CD4-positive, CD25-positive, alpha-beta regulatory T cell (primary cell): Measurements from ENCODE around the gene TRIM24. TPM values are rescaled to one million over a fixed set of nuclear protein-coding genes. Genes with fewer than 3 reads are reported as not detected.
A peak's percentile ranks its signal among the peaks of the same experiment; 100 is the strongest.

Source experiments
- ATAC-seq, 2 donors: fragments of 150-1000 bp; cut with Tn5 transposase; one replicate each; pipeline ENCODE4 v1.10.0; 2021; ENCODE audit warnings: low read depth in 2 of 2, moderate number of reproducible peaks in 2 of 2, moderate library complexity in 1 of 2
- DNase-seq, 3 donors: peaks; one replicate each; pipeline versions ENCODE4 v3.0.0 to v3.0.0-alpha.2; 2012 to 2022; ENCODE audit warnings: mixed read lengths in 1 of 3
- H3K27ac ChIP-seq: one replicate; pipeline ENCODE4 v1.7.0; 2013; ENCODE audit warnings: mild to moderate bottlenecking, low read length; ENCODE audit not compliant: insufficient read depth, poor library complexity, severe bottlenecking
- H3K27me3 ChIP-seq: one replicate; pipeline ENCODE4 v1.7.0; 2013; ENCODE audit warnings: low read length; ENCODE audit not compliant: control insufficient read depth, insufficient read depth
- H3K36me3 ChIP-seq: one replicate; pipeline ENCODE4 v1.7.0; 2013; ENCODE audit warnings: mild to moderate bottlenecking, low read length, moderate library complexity; ENCODE audit not compliant: control insufficient read depth, insufficient read depth
- H3K4me1 ChIP-seq: 2 replicates; pipeline ENCODE4 v1.7.0; 2013; ENCODE audit warnings: mild to moderate bottlenecking, low read length; ENCODE audit not compliant: insufficient read depth, control insufficient read depth, poor library complexity, severe bottlenecking
- H3K4me3 ChIP-seq: one replicate; pipeline ENCODE4 v1.7.0; 2013; ENCODE audit warnings: low read depth, mild to moderate bottlenecking, low read length, moderate library complexity
- H3K9me3 ChIP-seq, 2 experiments: 1 replicate in 1 of 2; 2 replicates in 1 of 2; pipeline ENCODE4 v1.7.0; 2013; ENCODE audit warnings: low read length in 2 of 2, mild to moderate bottlenecking in 1 of 2, moderate library complexity in 1 of 2; ENCODE audit not compliant: control insufficient read depth in 2 of 2
- H3K27ac Mint-ChIP-seq, 3 donors: one replicate each; pipeline ENCODE4 v1.8.0; 2020 to 2022; ENCODE audit warnings: mild to moderate bottlenecking in 3 of 3, mixed read lengths in 3 of 3, moderate library complexity in 2 of 3
- H3K27me3 Mint-ChIP-seq: one replicate; pipeline ENCODE4 v1.8.0; 2022; ENCODE audit warnings: mild to moderate bottlenecking, mixed read lengths
- H3K36me3 Mint-ChIP-seq: one replicate; pipeline ENCODE4 v1.8.0; 2020; ENCODE audit warnings: mixed read lengths
- H3K4me1 Mint-ChIP-seq, 4 donors: one replicate each; pipeline ENCODE4 v1.8.0; 2020 to 2022; ENCODE audit warnings: mixed read lengths in 4 of 4, mild to moderate bottlenecking in 1 of 4
- H3K4me3 Mint-ChIP-seq, 4 donors: one replicate each; pipeline ENCODE4 v1.8.0; 2020 to 2022; ENCODE audit warnings: mild to moderate bottlenecking in 4 of 4, mixed read lengths in 4 of 4, moderate library complexity in 3 of 4
- H3K9me3 Mint-ChIP-seq, 7 donors: one replicate each; pipeline ENCODE4 v1.8.0; 2020 to 2022; ENCODE audit warnings: mixed read lengths in 7 of 7, mild to moderate bottlenecking in 3 of 7, moderate library complexity in 2 of 7
- polyA plus RNA-seq, 4 donors: library from polyadenylated mRNA; unstranded; fragments of 300-500 nt; fragmentation: Illumina TruSeq; gene quantifications; one replicate each; pipeline ENCODE4 v1.2.3, GENCODE V29; 2021
- total RNA-seq: library from RNA; stranded (reverse); gene quantifications from one replicate; pipeline ENCODE4 v1.2.3, GENCODE V29; 2022

TRIM24 gene
- total and polyA plus RNA-seq, 5 donors from 2014 or later, result 5.6 to 20.5 (median 7.8) TPM

DNA sequence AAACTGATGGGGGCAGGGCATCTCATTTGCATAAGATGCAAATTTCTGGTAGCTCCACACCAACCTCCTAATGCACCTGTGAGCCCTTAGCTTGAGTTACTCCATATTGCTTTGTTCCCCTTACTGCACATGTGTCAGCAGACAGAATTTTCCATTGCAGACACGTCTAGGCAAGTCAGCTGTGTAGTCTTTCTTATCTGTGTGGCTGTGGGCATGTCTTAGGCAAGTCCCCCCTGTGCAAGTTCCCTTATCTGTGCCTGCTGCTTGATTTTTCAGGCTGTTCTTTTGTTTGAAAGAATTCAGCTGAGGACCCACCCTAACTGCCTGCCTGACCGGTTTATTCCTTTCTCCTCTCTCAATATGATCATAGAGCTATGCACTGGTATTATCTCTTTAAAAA, 28.5 kb upstream of the TRIM24 start:
- Histone ChIP-seq H3K4me1 (no peaks in the 10 kb centered on the region), H3K27ac (no peak overlapping the region), H3K27me3 (no peaks in the 10 kb centered on the region), H3K36me3 (no peaks in the 10 kb centered on the region), H3K4me3 (no peak overlapping the region), H3K9me3 (peaks cover 14 to 21% of the 10 kb centered on the region in 2 experiments)
- H3K9me3 Mint-ChIP-seq, result peaks cover 2 to 33% (median 13%) of the 10 kb centered on the region in 7 donors
- no peak overlapping the region for H3K4me3 Mint-ChIP-seq
- no peak overlapping the region for H3K27ac Mint-ChIP-seq
- H3K36me3 Mint-ChIP-seq, result no peaks in the 10 kb centered on the region
- DNase-seq (no peak), ATAC-seq (no peak)
- H3K4me1 Mint-ChIP-seq, result no peaks in the 10 kb centered on the region
- H3K27me3 Mint-ChIP-seq, result no peaks in the 10 kb centered on the region

DNA sequence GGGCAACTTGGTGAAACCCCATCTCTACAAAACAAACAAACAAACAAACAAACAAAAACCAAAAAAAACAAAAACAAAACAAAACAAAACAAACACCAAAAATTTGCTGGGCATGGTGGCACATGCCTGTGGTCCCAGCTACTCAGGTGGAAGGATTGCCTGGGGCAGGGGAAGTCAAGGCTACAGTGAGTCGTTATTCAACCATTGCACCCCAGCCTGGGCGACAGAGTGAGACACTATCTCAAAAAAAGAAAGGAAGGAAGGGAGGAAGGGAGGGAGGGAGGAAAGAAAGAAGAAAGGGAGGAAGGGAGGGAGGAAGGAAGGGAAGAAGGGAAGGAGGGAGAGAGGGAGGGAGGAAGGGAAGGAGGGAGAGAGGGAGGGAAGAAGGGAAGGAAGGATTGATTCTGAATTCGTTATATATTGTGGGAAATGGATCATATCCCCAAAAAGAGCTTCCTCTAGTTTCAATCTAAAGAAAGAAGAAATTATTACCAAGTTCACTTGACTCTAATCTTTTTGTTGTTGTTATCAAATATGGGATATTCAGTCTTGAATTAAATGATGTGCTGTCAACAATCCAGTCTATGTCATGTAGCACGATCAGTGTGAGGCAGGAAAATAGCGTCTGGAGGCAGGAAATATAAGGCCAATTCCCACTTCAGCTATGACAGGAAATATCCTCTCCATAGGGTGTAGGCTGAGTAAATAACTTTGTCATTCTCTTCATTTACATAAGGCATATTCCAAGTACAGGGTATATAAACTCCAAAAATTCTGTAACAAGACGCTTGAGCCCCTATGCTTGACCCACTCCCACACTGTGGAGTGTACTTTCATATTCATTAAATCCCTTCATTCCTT, 26.2 kb upstream of the TRIM24 start:
- Histone ChIP-seq H3K9me3 (peaks cover 14 to 17% of the 10 kb centered on the region in 2 experiments), H3K27me3 (no peaks in the 10 kb centered on the region), H3K4me1 (no peaks in the 10 kb centered on the region), H3K36me3 (no peaks in the 10 kb centered on the region), H3K27ac (no peak overlapping the region), H3K4me3 (no peak overlapping the region)
- Mint-ChIP-seq H3K4me1 (no peaks in the 10 kb centered on the region), H3K36me3 (no peaks in the 10 kb centered on the region), H3K4me3 (no peak overlapping the region), H3K27me3 (peaks cover 4% of the 10 kb centered on the region), H3K27ac (no peak overlapping the region), H3K9me3 (peaks cover 0 to 29% (median 10%) of the 10 kb centered on the region in 7 donors)
- ATAC-seq, result no peak
- DNase-seq, result no peak

DNA sequence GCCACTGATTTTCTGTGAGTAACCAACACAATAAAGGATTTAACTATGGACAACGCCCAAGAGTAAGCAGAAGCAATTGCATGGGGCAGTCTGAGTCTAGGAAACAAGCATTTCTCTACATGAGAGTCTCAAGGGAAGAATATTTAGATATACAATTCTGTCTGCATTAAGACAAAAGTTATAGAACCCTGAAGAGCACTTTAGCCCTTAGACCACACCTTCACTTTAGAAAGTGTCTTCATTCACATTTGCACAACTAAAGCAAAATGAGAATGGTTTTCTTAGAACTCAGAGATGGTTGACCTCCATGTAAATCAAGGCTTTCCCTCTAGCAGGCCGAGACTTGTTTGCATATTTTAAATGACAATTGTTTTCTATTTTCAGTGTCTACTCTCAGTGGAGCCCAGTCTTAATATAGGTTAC, 25.5 kb upstream of the TRIM24 start:
- H3K27me3 Mint-ChIP-seq, result peaks cover 4% of the 10 kb centered on the region
- H3K4me1 Mint-ChIP-seq, result no peaks in the 10 kb centered on the region
- H3K4me1 ChIP-seq, result no peaks in the 10 kb centered on the region
- no peak for ATAC-seq
- no peak overlapping the region for H3K4me3 ChIP-seq
- no peak overlapping the region for H3K27ac ChIP-seq
- H3K9me3 Mint-ChIP-seq, result peaks cover 0 to 25% (median 10%) of the 10 kb centered on the region in 7 donors
- H3K4me3 Mint-ChIP-seq, result no peak overlapping the region
- no peaks in the 10 kb centered on the region for H3K36me3 ChIP-seq
- no peak overlapping the region for H3K27ac Mint-ChIP-seq
- H3K9me3 ChIP-seq, result peaks cover 10% of the 10 kb centered on the region in 2 experiments
- no peak for DNase-seq
- H3K27me3 ChIP-seq, result no peaks in the 10 kb centered on the region
- no peaks in the 10 kb centered on the region for H3K36me3 Mint-ChIP-seq

DNA sequence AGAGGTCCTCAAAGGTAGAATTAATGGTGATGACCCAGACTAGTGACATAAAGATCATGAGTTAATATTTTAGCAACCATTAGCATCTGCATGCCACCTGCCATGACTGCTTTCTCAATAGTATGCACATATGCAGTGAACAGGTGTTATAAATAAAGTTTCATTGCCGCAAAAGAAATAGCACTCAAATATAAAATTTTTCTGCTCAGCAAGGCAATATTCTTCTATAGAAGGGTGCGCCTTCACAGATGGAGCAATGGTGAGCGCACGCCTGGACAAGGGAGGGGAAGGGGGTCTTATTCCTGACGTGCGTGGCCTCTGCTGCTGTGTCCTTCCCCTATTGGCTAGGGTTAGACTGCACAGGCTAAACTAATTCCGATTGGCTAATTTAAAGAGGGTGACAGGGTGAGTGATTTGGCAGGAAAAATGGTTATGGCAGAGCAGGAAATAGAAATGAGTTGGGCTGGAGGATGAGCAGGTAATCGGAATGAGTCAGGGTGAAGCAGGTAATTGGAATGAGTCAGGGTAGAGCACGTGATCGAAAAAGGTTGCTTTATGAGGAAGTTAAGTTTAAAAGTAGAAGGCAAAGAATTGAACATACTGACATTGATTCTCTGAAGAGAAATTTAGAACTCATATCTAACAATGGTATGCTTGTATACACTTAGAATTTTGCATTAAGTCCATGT, 24.7 kb upstream of the TRIM24 start:
- Mint-ChIP-seq H3K36me3 (no peaks in the 10 kb centered on the region), H3K27me3 (peaks cover 4% of the 10 kb centered on the region), H3K9me3 (peaks cover 0 to 17% (median 6%) of the 10 kb centered on the region in 7 donors), H3K27ac (no peak overlapping the region), H3K4me3 (no peak overlapping the region), H3K4me1 (no peaks in the 10 kb centered on the region)
- H3K4me3 ChIP-seq, result no peak overlapping the region
- peaks cover 3 to 4% of the 10 kb centered on the region in 2 experiments for H3K9me3 ChIP-seq
- no peaks in the 10 kb centered on the region for H3K27me3 ChIP-seq
- no peak for ATAC-seq
- H3K27ac ChIP-seq, result no peak overlapping the region
- no peaks in the 10 kb centered on the region for H3K36me3 ChIP-seq
- no peak for DNase-seq
- H3K4me1 ChIP-seq, result no peaks in the 10 kb centered on the region

DNA sequence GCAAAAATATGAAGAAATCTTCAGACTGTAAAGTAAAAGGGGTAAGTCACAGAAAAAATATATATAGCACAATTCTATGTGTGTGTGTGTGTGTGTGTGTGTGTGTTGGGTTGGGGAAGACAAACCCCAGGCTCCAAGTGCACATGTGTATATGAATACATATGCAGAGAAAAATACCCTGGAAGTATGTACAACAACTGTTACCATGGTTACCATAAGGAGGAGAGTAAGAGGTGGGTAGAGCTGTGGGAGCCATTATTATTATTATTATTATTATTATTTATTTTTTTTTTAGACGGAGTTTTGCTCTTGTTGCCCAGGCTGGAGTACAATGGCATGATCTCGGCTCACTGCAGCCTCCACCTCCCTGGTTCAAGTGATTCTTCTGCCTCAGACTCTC, 23.7 kb upstream of the TRIM24 start:
- Histone ChIP-seq H3K4me1 (no peaks in the 10 kb centered on the region), H3K4me3 (no peak overlapping the region), H3K9me3 (no peaks in the 10 kb centered on the region), H3K36me3 (no peaks in the 10 kb centered on the region), H3K27ac (no peak overlapping the region), H3K27me3 (no peaks in the 10 kb centered on the region)
- no peaks in the 10 kb centered on the region for H3K4me1 Mint-ChIP-seq
- peaks cover 4% of the 10 kb centered on the region for H3K27me3 Mint-ChIP-seq
- H3K9me3 Mint-ChIP-seq, result peaks cover 0 to 10% (median 5%) of the 10 kb centered on the region in 7 donors
- DNase-seq (no peak), ATAC-seq (no peak)
- no peak overlapping the region for H3K4me3 Mint-ChIP-seq
- no peaks in the 10 kb centered on the region for H3K36me3 Mint-ChIP-seq
- H3K27ac Mint-ChIP-seq, result peak overlapping the region in 1 of 3 donors; percentile 50

DNA sequence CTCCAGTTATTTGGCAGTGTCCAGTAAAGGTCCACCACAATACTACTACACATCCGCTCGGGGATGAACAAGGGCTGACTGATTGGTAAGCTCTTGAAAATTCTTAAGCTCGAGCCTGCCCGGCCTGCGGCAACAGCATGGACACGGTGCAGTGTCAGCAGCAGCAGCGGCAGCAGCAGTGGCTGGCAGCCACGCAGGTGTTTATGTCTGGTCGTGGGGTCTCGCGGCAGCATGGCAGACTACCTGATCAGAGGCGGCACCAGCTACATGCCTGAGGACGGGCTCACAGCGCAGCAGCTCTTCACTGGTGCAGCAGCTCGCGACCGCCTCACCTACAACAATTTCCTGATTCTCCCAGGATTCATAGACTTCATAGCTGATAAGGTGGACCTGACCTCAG, 19.6 kb upstream of the TRIM24 start:
- ATAC-seq, result no peak
- no peaks in the 10 kb centered on the region for H3K36me3 ChIP-seq
- H3K36me3 Mint-ChIP-seq, result no peaks in the 10 kb centered on the region
- peaks cover 4% of the 10 kb centered on the region for H3K27me3 Mint-ChIP-seq
- H3K4me1 ChIP-seq, result no peaks in the 10 kb centered on the region
- no peak overlapping the region for H3K27ac ChIP-seq
- no peaks in the 10 kb centered on the region for H3K27me3 ChIP-seq
- H3K9me3 Mint-ChIP-seq, result peaks cover 0 to 2% (median 0%) of the 10 kb centered on the region in 7 donors
- no peak for DNase-seq
- no peak overlapping the region for H3K4me3 ChIP-seq
- no peak overlapping the region for H3K27ac Mint-ChIP-seq
- H3K4me1 Mint-ChIP-seq, result no peaks in the 10 kb centered on the region
- H3K9me3 ChIP-seq, result no peaks in the 10 kb centered on the region
- no peak overlapping the region for H3K4me3 Mint-ChIP-seq

DNA sequence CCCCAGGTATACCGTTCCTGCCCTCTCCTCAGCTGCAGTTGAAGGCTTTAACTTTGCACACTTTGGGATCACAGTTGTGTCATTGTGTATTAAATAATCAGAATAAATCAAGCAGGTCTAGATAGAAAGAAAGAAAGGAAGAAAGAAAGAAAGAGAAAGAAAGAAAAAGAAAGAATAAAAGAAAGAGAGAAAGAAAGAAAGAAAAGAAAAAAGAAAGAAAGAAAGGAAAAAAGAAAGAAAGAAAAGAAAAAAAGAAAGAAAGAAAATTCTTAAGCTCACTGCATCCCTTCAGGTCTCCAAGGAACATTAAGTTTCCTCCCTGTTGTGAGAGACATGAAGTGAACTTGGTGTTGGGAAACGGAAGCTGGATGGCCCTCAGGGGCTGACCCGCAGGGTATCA, 17.2 kb upstream of the TRIM24 start:
- H3K27ac ChIP-seq, result no peak overlapping the region
- H3K9me3 ChIP-seq, result no peaks in the 10 kb centered on the region
- no peaks in the 10 kb centered on the region for H3K27me3 ChIP-seq
- DNase-seq (no peak), ATAC-seq (no peak)
- H3K36me3 Mint-ChIP-seq, result no peaks in the 10 kb centered on the region
- H3K36me3 ChIP-seq, result no peaks in the 10 kb centered on the region
- no peaks in the 10 kb centered on the region for H3K4me1 Mint-ChIP-seq
- peaks cover 0 to 1% (median 0%) of the 10 kb centered on the region in 7 donors for H3K9me3 Mint-ChIP-seq
- H3K4me3 Mint-ChIP-seq, result no peak overlapping the region
- H3K27me3 Mint-ChIP-seq, result no peaks in the 10 kb centered on the region
- no peak overlapping the region for H3K4me3 ChIP-seq
- H3K27ac Mint-ChIP-seq, result no peak overlapping the region
- no peaks in the 10 kb centered on the region for H3K4me1 ChIP-seq
